SK-N-SH treated with all-trans-retinoic acid at 6 μM for 48 hours (cell line): ENCODE data around the gene NADK2.

Source experiments
- SNAI2 ChIP-seq: fragments of 250-450 bp; sonication (Bioruptor Pico); IDR thresholded peaks from 2 replicates; pipeline ENCODE4 v1.5.0; 2020; ENCODE audit warnings: mild to moderate bottlenecking, moderate library complexity
- ZFP30 ChIP-seq: fragments of 450-650 bp; formaldehyde crosslinking; IDR thresholded peaks from 2 replicates; pipeline ENCODE4 v1.5.0; 2022; ENCODE audit warnings: mild to moderate bottlenecking, moderate library complexity
- ZNF8 ChIP-seq: fragments of 450-650 bp; formaldehyde crosslinking; IDR thresholded peaks from 2 replicates; pipeline ENCODE4 v1.5.0; 2020; ENCODE audit warnings: mild to moderate bottlenecking, moderate library complexity
- TF ChIP-seq, protein P1 (sequence below): fragments of 250-450 bp; sonication (Bioruptor Pico); IDR thresholded peaks from 2 replicates; pipeline ENCODE4 v1.8.0; 2020; ENCODE audit warnings: mild to moderate bottlenecking, moderate library complexity, borderline replicate concordance

DNA sequence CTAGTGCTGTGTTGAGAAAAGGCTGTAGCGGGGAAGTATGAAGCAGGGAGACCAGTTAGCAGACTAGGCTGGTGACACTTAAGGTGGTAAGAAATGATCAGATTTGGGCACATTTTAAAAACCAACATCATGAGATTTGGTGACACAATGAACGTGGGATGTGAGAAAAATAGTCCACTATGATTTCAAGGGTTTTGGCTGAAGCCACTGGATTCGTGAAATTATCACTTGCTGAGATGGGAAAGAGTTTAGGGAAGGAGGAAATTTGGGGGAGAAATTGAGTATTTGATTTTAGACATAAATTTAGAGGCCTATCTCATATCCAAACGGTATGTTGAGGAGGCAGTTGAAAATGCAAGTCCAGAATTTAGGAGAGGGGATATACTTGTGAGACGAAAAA, 66.7 kb downstream of the NADK2 start:
- TF ChIP-seq ZNF8 (CRISPR knock-in tag): no peak
- TF ChIP-seq, protein P1, sequence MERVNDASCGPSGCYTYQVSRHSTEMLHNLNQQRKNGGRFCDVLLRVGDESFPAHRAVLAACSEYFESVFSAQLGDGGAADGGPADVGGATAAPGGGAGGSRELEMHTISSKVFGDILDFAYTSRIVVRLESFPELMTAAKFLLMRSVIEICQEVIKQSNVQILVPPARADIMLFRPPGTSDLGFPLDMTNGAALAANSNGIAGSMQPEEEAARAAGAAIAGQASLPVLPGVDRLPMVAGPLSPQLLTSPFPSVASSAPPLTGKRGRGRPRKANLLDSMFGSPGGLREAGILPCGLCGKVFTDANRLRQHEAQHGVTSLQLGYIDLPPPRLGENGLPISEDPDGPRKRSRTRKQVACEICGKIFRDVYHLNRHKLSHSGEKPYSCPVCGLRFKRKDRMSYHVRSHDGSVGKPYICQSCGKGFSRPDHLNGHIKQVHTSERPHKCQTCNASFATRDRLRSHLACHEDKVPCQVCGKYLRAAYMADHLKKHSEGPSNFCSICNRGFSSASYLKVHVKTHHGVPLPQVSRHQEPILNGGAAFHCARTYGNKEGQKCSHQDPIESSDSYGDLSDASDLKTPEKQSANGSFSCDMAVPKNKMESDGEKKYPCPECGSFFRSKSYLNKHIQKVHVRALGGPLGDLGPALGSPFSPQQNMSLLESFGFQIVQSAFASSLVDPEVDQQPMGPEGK (CRISPR knock-in tag): no peak
- TF ChIP-seq ZFP30 (CRISPR knock-in tag): no peak
- no peak for TF ChIP-seq SNAI2 (CRISPR knock-in tag)
